NB4 (cell line): ENCODE measurements around the gene SYMPK.

Experiments used
- CTCF ChIP-seq: IDR thresholded peaks from one replicate; pipeline ENCODE4 v1.5.1; 2012; ENCODE audit warnings: low read depth, low read length
- MAX ChIP-seq: IDR thresholded peaks from 2 replicates; pipeline ENCODE4 v1.6.1; 2011; ENCODE audit warnings: low read depth, low read length
- MYC ChIP-seq: IDR thresholded peaks from 2 replicates; pipeline ENCODE4 v1.6.1; 2011; ENCODE audit warnings: low read depth, low read length
- POLR2A ChIP-seq: IDR thresholded peaks from 2 replicates; pipeline ENCODE4 v1.6.1; 2011; ENCODE audit warnings: mild to moderate bottlenecking; ENCODE audit not compliant: insufficient read length; ENCODE audit errors: extremely low read depth

GRCh38 chr19:45767410-45767880 lies 95.5 kb downstream of the SYMPK start:
- no peak for TF ChIP-seq CTCF
- TF ChIP-seq MAX = peak; percentile 66
- no peak for TF ChIP-seq POLR2A
- peak; percentile 50; the same call in 1 of the 2 replicates for TF ChIP-seq MYC
